ENCODE measurements around the gene ZCCHC7. TPM values are rescaled to one million over a fixed set of nuclear protein-coding genes. Genes with fewer than 3 reads are reported as not detected.

The ZCCHC7 gene
- polyA plus RNA-seq, 2 of the 4 experiments (the other 2 are of a cell fraction): 15.7 to 30.0 TPM

Small RNA genes within 50 kb of the gene (small RNA-seq; reads per million reads assigned to genes)
- gene AL512604.1: 0 reads per million in 6 experiments
- 0 reads per million in 6 experiments for gene RF00019
- 0 reads per million in 6 experiments for gene RNU6-677P

Other genes with a start within 250 kb of the ZCCHC7 start
- not detected in 2 replicates for gene PAX5, start 86.3 kb upstream of the ZCCHC7 start, polyA plus RNA-seq (2011; rRNA removed)
- not detected in 3 replicates for gene PAX5, start 86.3 kb upstream of the ZCCHC7 start, polyA plus RNA-seq (2017; fragmentation: RNase III; extraction: RNeasy Plus Mini Kit Qiagen cat#74134 plus additional on column Dnase treatment)